HG02763 (cell line): Measurements from ENCODE around the gene NEIL3.
A peak's percentile ranks its signal among the peaks of the same experiment; 100 is the strongest.

Source experiments
- ATAC-seq: cut with Tn5 transposase; IDR thresholded peaks from one replicate; pipeline ENCODE4 v1.9.1; 2021; ENCODE audit warnings: mild to moderate bottlenecking, moderate library complexity; ENCODE audit not compliant: unreplicated experiment

NEIL3 gene

GRCh38 chr4:177356206-177356605 lies 46.5 kb downstream of the NEIL3 start:
- no peak for ATAC-seq

DNA sequence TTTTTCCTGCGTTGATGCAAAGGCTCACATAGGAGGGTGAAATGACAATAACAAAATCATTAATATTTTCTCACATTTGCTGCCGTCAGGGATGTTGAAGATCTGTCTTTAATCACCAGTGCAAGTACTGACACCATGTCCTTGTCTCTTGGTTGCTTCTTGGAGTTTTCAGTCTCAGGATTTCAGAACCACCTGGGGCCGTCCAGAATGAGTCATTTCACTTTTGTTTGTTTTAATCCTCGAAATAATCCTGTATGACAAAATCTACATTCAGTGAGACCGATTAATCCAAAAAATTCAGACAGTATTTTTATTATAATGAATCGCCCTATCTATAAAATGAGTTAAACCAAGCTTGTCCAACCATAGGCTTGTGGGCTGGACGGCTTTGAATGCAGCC lies 47.2 kb downstream of the NEIL3 start:
- no peak for ATAC-seq

- ATAC-seq: no peak
Observed at GRCh38 chr4:177367336-177367735, 57.7 kb downstream of the NEIL3 start.

DNA sequence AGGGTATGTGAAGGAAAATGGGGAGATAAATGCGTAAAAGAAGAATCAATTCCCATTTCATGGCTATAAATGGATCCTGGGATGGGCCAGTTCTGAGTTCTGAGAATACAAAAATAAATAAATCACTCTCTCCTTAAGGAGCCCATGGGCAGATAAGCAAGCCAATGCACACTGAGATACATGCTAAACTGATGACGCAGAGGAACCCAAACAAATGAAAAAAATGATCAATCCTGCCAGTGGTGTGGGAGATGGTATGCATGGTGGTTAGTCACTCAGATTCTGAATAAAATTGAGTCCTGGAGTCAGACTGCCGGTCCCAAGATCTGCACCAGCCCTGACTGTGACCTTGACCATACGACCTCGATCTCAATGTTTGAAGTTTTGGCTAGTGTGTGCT lies 59.7 kb downstream of the NEIL3 start:
- no peak for ATAC-seq

DNA sequence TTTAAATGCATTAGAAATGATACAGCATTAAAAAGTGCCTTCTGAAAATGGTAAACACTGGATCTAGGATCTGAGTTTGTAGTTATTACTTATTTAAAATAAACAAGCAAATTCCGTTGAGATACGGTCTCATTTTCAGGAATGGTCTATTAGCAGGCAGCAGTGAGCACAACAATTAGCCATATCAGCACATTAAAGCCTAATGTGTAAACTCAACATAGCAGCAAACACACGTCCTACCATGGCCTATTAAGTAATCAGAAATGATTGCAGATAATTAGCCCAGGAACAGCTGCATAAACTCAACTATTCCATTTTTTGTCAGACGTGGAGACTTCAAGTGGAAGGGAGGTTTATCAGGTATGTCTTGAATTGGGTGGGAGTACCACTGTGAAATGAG lies 61.8 kb downstream of the NEIL3 start:
- no peak for ATAC-seq

GRCh38 chr4:177374966-177375365 lies 65.3 kb downstream of the NEIL3 start:
- no peak for ATAC-seq

- ATAC-seq: no peak
Observed at GRCh38 chr4:177375372-177375771, 65.7 kb downstream of the NEIL3 start.

DNA sequence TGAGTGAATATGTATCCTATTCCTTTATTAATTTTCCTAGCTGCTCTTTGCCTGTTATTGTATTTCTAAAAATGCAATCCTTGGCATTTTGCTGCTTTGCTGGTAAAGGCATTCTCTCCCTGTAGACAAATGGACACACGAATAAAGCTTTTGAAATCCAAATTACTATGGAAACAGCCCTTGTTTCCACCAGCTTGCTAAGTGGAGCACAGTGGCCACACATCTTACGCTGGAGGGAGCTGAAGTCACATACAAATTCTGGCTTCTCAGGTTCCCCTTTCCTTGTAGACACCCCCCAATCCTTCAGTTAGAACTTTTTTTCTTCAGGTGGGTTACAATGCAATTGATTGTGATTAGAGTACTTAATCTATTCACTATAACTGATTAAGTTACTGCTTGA lies 66.3 kb downstream of the NEIL3 start:
- ATAC-seq: no peak

GRCh38 chr4:177380730-177381287 lies 71.1 kb downstream of the NEIL3 start:
- ATAC-seq: no peak

GRCh38 chr4:177381762-177382310 lies 72.2 kb downstream of the NEIL3 start:
- no peak for ATAC-seq

GRCh38 chr4:177384856-177385397 lies 75.3 kb downstream of the NEIL3 start:
- no peak for ATAC-seq

DNA sequence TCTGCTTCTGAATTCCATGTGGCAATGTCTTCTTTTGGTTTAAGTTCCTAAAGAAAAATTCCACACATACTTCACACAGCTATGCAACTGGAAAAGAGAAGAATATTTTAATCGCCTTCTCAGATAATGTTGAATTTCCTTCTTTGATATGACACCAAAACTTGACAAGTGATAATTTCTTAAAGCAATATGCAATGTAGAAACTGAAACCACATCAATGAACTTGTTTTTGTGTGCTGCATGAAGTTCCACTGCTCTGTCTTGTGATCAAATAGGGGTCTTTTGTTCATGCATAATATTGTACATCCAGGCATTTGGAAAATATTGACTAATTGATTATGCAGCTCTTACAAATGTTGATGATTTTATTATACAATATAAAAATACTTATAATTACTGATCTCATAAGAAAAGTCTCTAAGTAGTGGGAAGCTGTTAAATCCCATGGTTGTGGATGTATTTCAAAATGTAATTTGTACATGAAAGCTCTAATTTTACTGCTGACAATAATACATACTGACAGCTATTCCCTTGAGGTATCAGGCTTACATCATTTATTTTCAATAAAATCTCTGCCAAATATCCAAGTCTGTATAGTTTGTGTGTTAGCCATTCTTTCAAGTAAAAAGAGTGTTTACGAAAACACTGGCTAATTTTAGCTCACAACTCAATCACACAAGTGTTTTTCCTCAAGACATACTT lies 76.1 kb downstream of the NEIL3 start:
- ATAC-seq: no peak

GRCh38 chr4:177386278-177386815 lies 76.7 kb downstream of the NEIL3 start:
- no peak for ATAC-seq

DNA sequence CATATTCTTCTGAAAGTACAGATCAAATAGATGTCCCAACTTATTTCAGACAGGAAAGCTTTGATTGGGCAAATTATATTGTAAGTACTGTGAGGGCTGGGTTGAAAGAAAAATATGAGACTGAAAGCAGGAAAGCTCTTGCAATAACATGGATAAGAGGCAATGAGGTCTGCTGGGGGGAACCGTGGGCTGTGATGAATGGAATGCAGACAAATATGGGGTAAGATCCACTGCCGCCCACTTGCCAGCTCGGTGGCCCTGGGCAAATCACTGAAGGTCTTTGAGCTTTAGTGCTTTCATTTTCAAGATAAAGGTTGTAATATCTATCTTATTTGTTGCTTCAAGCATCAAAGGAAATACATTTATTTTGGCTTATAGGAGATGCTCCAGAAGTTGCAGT lies 81.6 kb downstream of the NEIL3 start:
- ATAC-seq: no peak

GRCh38 chr4:177391953-177392352 lies 82.3 kb downstream of the NEIL3 start:
- ATAC-seq: no peak

DNA sequence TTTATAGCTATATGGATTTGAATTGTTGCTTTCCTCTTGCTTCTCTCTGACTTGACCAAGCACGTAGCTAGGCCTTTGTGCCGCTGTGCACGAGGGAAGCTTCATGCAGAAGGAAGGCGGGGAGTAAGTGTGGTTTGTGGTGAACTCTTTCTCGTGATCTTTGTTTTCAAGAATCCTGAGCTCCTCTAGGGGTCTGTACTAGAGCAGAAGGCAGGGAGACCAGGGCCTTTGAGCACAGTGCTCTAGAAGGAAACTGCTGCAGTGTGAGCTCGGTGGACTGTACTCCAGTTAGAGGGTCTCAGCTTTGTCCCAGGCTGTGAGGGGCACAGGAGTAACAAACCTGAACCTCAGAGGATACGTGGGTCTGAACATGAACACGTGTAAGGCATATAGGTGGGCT lies 83.6 kb downstream of the NEIL3 start:
- ATAC-seq: peak; percentile 51

DNA sequence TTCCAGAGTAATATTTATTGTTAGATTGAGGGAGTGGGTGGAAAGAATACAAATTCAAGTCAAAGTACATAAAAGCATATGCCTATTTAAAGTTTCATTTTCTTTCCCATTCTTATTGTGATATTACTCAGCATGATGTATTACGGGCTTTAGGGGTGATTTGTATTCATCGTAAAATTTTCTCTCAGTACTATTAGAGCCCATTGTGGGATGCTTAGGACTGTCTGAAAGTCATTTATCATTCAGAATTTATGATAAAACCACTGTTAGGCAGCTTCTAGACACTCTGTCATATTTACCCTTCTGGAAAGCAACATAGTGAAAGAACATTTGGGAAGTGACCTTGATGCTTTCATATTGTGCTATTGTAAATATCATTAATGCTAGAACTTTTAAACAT lies 86.7 kb downstream of the NEIL3 start:
- no peak for ATAC-seq

- ATAC-seq: no peak
Observed at GRCh38 chr4:177400030-177400429, 90.4 kb downstream of the NEIL3 start.

DNA sequence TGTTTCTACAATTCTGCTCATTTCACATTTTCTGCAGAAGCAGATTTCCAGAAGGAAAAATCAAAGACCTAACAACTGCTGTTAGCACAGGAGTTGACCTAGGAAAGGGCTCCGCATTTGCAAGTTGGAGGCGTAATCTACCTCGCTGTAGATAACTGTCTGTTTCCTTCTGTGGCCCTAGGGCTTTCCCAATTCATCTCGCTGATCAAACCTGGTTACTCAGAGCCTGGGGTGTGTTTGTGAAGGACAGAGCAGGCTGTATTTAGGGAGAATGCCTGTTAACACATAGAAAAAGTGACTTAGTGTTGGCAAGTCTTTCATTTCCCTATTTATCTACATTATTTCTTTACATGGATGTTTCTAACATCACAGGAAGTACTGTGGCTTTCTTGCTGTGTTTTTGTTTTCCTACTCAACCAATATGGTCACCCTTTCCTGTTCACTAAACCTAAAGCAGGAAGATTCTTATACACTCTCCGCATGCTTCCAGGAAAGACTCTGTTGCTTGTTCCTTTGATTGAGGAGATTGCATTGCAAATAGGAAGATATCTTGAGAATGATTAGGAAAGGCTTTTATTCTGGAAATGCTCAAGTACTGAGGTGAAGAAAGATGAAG lies 92.1 kb downstream of the NEIL3 start:
- no peak for ATAC-seq

DNA sequence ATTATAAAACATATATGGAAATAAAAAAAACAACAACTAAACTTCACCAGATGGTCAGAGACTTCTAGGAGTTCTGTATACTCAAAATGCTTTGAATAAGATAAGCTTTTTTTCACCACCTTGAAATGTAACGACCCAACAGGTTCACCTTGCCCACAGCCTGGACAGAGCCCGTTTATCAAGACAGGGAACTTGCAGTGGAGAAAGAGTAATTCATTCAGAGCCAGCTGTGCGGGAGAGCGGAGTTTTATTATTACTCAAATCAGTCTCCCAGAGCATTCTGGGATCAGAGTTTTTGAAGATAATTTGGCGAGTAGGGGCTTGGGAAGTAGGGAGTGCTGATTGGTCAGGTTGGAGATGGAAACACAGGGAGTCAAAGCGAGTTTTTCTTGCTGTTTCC lies 94.1 kb downstream of the NEIL3 start:
- ATAC-seq: no peak

DNA sequence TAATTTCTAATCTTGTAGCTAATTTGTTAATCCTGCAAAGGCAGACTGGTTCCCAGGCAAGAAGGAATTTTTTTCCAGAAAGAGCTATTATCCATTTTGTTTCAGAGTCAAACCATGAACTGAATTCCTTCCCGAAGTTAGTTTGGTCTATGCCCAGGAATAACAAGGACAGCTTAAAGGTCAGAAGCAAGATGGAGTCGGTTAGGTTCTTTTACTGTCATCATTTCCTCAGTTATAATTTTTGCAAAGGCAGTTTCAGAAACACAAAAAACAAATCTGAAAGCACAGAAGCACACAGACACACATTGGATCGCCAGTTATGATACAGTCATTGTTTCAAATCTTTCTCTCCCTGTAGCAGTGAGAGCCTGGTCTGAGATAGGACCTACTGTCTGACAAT lies 94.7 kb downstream of the NEIL3 start:
- ATAC-seq: no peak

- no peak for ATAC-seq
Observed at GRCh38 chr4:177404986-177405385, 95.3 kb downstream of the NEIL3 start.
